SK-MEL-5 (cell line): Measurements from ENCODE around the gene MICAL3. TPM values are rescaled to one million over a fixed set of nuclear protein-coding genes. Genes with fewer than 3 reads are reported as not detected.

Experiments used
- DNase-seq: peaks from one replicate; pipeline ENCODE4 v3.0.0-alpha.2; 2016; ENCODE audit warnings: low read depth, low spot score
- in situ Hi-C: cut with HindIII; loops from 2 replicates; pipeline ENCODE4 v1.10.0; 2016; ENCODE audit warnings: low sequenced_read_pairs, high pct_unique_total_duplicates, low pct_unique_long_range_greater_than_20kb
- small RNA-seq, 2 experiments: library from RNA; depleted of rRNA; stranded (forward); fragments of <200 nt; gene quantifications; one replicate each; pipeline ENCODE3, GENCODE V24; 2014
- total RNA-seq: library from RNA; depleted of rRNA; stranded (reverse); fragments of >200 nt; shearing (Covaris generic); gene quantifications from 2 replicates; pipeline ENCODE4 v1.2.3, GENCODE V29; 2014; rRNA removed

The MICAL3 gene
- total RNA-seq, 1 experiment from 2014 or later: 36.6 TPM

DNA sequence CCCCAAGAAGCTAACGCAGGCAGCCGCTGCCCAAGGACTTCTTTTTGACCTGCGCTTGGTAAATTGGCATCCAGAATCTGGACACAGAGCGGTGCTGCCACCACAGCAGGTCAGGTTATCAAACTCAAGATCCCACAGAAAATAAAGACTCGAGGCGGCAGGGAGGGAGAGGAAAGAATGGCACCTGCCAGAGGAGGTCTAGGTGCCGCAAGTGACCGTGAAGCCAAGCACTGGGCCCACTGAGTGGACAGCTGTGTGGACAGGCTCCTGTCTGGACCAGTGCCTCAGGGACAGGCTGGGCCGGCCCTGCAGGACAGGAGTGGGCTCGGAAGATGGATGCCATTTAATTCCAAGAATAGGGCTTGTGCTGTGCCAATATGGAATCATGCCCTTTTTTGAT is 277.4 kb downstream of the MICAL3 start:
- in situ Hi-C loops: no loop called here
- DNase-seq: no peak

- no peak for DNase-seq
- in situ Hi-C loops: no loop called here
Measured at GRCh38 chr22:17744430-17744829, 279.9 kb downstream of the MICAL3 start.

- in situ Hi-C loops: no loop called here
- DNase-seq: no peak
Measured at GRCh38 chr22:17743661-17744411, 280.5 kb downstream of the MICAL3 start.

- peak; percentile 81 for DNase-seq
- in situ Hi-C loops: no loop called here
Measured at GRCh38 chr22:17742527-17742902, 281.8 kb downstream of the MICAL3 start.

GRCh38 chr22:17741866-17742526 is 282.4 kb downstream of the MICAL3 start:
- no peak for DNase-seq
- in situ Hi-C loops: no loop called here

- DNase-seq: no peak
- in situ Hi-C loops: no loop called here
Measured at GRCh38 chr22:17739196-17739975, 285.0 kb downstream of the MICAL3 start.

DNA sequence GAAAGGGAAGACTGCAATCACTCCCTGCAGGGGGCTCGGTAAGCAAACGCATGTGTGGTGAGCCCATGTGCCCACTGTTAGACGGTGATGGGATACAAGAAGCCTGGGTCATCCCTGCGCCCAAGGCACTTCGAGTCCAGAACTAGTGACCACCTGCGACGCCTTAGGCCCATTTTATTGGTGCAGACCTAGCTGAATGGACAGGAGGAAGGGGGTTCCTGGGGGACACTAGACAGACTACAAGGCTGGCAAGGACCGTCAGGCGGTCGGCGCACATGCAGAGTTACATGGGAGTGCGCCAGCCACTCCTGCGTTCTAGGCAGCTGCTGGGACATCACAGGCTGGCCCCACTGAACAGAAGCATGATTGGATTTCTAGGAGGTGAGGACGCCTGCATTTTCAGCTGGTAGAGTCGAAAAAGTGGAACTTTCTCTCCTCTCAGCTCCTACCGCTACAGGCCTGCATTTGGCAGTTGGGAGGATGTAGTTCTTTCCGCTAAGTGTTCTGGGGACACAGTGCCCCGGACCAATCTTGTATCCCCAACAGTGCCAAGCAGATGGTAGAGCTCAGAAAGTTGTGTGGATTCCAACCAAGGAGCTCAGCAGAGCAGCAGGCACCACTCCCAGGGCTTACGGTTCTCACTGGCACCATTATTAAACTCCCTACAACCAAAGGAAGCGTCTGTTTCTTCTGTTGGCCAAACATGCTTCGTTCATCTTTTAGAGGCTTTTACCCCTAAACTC is 285.8 kb downstream of the MICAL3 start:
- DNase-seq: no peak
- in situ Hi-C loops: no loop called here

Small RNA genes within 50 kb of the gene (small RNA-seq; reads per million reads assigned to genes)
- 0 reads per million in 2 experiments for gene MIR3198-1
- gene MIR648: 0 reads per million in 2 experiments

Other genes with a start within 250 kb of the MICAL3 start
- gene PEX26, start 53.4 kb upstream of the MICAL3 start, total RNA-seq: 33.7 and 38.7 TPM in 2 replicates
- 0.50 and 0.88 TPM in 2 replicates for gene TUBA8, start 86.2 kb upstream of the MICAL3 start, total RNA-seq
- gene USP18, start 125.6 kb upstream of the MICAL3 start, total RNA-seq: 10.6 and 14.1 TPM in 2 replicates